MM.1S (cell line): ENCODE results near the gene TAF1B.
"Not testable (repeated sequence)": the region's sequence is repeated elsewhere in the genome, so short reads cannot be mapped to it uniquely, and the experiment has no call there.

Experiments used
- EZH2 ChIP-seq: fragments of 300-600 bp; sonication (generic); optimal IDR thresholded peaks from 2 replicates; pipeline ENCODE3; 2017; ENCODE audit warnings: low read depth, mild to moderate bottlenecking, antibody characterized with exemption, low read length, mixed read lengths
- EZH2phosphoT487 ChIP-seq: fragments of 300-600 bp; sonication (generic); IDR thresholded peaks from 2 replicates; pipeline ENCODE4 v1.6.1; 2018; ENCODE audit warnings: antibody characterized with exemption, low read length
- TF ChIP-seq, protein P1 (sequence below): fragments of 300-600 bp; sonication (generic); IDR thresholded peaks from 2 replicates; pipeline ENCODE4 v1.5.1; 2016; ENCODE audit warnings: antibody characterized with exemption, low read length, mixed read lengths

DNA sequence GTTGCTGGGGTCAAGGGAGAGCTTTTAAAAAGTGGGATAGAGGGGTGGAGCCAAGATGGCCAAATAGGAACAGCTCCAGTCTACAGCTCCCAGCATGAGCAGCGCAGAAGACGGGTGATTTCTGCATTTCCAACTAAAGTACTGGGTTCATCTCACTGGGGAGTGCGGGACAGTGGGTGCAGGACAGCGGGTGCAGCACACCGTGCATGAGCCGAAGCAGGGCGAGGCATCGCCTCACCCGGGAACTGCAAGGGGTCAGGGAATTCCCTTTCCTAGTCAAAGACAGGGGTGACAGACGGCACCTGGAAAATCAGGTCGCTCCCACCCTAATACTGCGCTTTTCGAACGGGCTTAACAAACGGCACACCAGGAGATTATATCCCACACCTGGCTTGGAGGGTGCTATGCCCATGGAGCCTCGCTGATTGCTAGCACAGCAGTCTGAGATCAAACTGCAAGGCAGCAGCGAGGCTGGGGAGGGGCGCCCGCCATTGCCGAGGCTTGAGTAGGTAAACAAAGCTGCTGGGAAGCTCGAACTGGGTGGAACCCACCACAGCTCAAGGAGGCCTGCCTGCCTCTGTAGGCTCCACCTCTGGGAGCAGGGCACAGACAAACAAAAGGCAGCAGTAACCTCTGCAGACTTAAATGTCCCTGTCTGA lies 17.8 kb downstream of the TAF1B start:
- TF ChIP-seq EZH2, EZH2phosphoT487: not testable (repeated sequence)
- TF ChIP-seq, protein P1, sequence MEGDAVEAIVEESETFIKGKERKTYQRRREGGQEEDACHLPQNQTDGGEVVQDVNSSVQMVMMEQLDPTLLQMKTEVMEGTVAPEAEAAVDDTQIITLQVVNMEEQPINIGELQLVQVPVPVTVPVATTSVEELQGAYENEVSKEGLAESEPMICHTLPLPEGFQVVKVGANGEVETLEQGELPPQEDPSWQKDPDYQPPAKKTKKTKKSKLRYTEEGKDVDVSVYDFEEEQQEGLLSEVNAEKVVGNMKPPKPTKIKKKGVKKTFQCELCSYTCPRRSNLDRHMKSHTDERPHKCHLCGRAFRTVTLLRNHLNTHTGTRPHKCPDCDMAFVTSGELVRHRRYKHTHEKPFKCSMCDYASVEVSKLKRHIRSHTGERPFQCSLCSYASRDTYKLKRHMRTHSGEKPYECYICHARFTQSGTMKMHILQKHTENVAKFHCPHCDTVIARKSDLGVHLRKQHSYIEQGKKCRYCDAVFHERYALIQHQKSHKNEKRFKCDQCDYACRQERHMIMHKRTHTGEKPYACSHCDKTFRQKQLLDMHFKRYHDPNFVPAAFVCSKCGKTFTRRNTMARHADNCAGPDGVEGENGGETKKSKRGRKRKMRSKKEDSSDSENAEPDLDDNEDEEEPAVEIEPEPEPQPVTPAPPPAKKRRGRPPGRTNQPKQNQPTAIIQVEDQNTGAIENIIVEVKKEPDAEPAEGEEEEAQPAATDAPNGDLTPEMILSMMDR: not testable (repeated sequence)
